IMR-90 (cell line): ENCODE measurements around the gene B4GALNT2. TPM values are rescaled to one million over a fixed set of nuclear protein-coding genes. Genes with fewer than 3 reads are reported as not detected.
A peak's percentile ranks its signal among the peaks of the same experiment; 100 is the strongest.

ENCODE experiments used
- ATAC-seq: fragments of 200-7000 bp; cut with Tn5 transposase; 2 replicates; pipeline ENCODE4 v1.9.1; 2020; ENCODE audit warnings: low read depth, mild to moderate bottlenecking, moderate library complexity
- BruUV-seq: library from RNA; stranded (reverse); fragments of 400-500 nt; replicated peaks from 2 replicates; lab custom pipeline; 2021; lab: Mats Ljungman, UMichigan
- CTCF ChIA-PET: fragments of 300-600 bp; formaldehyde crosslinking; extraction: SDS; loops from one replicate; lab custom pipeline; 2021; ENCODE audit warnings: antibody characterized with exemption; lab: Yijun Ruan, JAX
- POLR2A ChIA-PET: fragments of 300-600 bp; sonication (Branson Sonifier 250); formaldehyde crosslinking; loops from one replicate; lab custom pipeline; 2022; ENCODE audit warnings: antibody characterized with exemption; ENCODE audit not compliant: unreplicated experiment; lab: Charles Lee
- DNase-seq: peaks from one replicate; pipeline ENCODE4 v3.0.0; 2013
- H2AFZ ChIP-seq: replicated peaks from 2 replicates; pipeline ENCODE3; 2013; ENCODE audit warnings: low read length, mild to moderate bottlenecking; ENCODE audit not compliant: poor library complexity
- H2AK5ac ChIP-seq: 2 replicates; pipeline ENCODE4 v1.6.1; 2013; ENCODE audit warnings: low read depth, low read length, inconsistent platforms
- H2AK9ac ChIP-seq: replicated peaks from 2 replicates; pipeline ENCODE3; 2013; ENCODE audit warnings: mild to moderate bottlenecking, low read depth, low read length, moderate library complexity; ENCODE audit not compliant: poor library complexity
- H2BK120ac ChIP-seq: 2 replicates; pipeline ENCODE4 v1.6.1; 2013; ENCODE audit warnings: low read depth, low read length, inconsistent platforms
- H2BK15ac ChIP-seq: 3 replicates; pipeline ENCODE4 v1.6.1; 2013; ENCODE audit warnings: low read depth, low read length, inconsistent platforms
- H2BK20ac ChIP-seq: 2 replicates; pipeline ENCODE4 v1.6.1; 2013; ENCODE audit warnings: low read depth, mild to moderate bottlenecking, inconsistent platforms, low read length, moderate library complexity
- H2BK5ac ChIP-seq: 2 replicates; pipeline ENCODE4 v1.6.1; 2013; ENCODE audit warnings: mild to moderate bottlenecking, low read depth, low read length, inconsistent platforms; ENCODE audit not compliant: poor library complexity, severe bottlenecking
- H3K14ac ChIP-seq: replicated peaks from 2 replicates; pipeline ENCODE4 v1.6.1; 2013; ENCODE audit warnings: low read depth, low read length, inconsistent platforms
- H3K18ac ChIP-seq: 2 replicates; pipeline ENCODE4 v1.6.1; 2013; ENCODE audit warnings: low read depth, low read length, control low read depth
- H3K23ac ChIP-seq: 2 replicates; pipeline ENCODE4 v1.6.1; 2013; ENCODE audit warnings: low read depth, low read length, inconsistent platforms
- H3K27ac ChIP-seq: 2 replicates; pipeline ENCODE4 v1.5.1; 2013; ENCODE audit warnings: mild to moderate bottlenecking, control low read depth, low read length; ENCODE audit not compliant: insufficient read depth
- H3K27me3 ChIP-seq: 2 replicates; pipeline ENCODE4 v1.6.1; 2013; ENCODE audit warnings: low read length; ENCODE audit not compliant: control insufficient read depth, insufficient read depth
- H3K36me3 ChIP-seq: 2 replicates; pipeline ENCODE4 v1.6.1; 2013; ENCODE audit warnings: low read length, mixed read lengths; ENCODE audit not compliant: control insufficient read depth, insufficient read depth
- H3K4ac ChIP-seq: 2 replicates; pipeline ENCODE4 v1.6.1; 2013; ENCODE audit warnings: low read depth, low read length, inconsistent platforms
- H3K4me1 ChIP-seq: 2 replicates; pipeline ENCODE4 v1.6.1; 2013; ENCODE audit warnings: low read length, mixed read lengths; ENCODE audit not compliant: control insufficient read depth, insufficient read depth
- H3K4me2 ChIP-seq: 2 replicates; pipeline ENCODE4 v1.6.1; 2013; ENCODE audit warnings: low read depth, mild to moderate bottlenecking, control low read depth, low read length, moderate library complexity
- H3K4me3 ChIP-seq: 2 replicates; pipeline ENCODE4 v1.5.1; 2013; ENCODE audit warnings: low read depth, mild to moderate bottlenecking, control low read depth, low read length, moderate library complexity; ENCODE audit not compliant: insufficient read depth
- H3K56ac ChIP-seq: 2 replicates; pipeline ENCODE4 v1.6.1; 2013; ENCODE audit warnings: low read length, inconsistent platforms; ENCODE audit not compliant: insufficient read depth; ENCODE audit errors: extremely low read depth
- H3K79me1 ChIP-seq, 2 experiments: 2 replicates each; pipeline ENCODE4 v1.6.1; 2013; ENCODE audit warnings: low read length in 2 of 2, inconsistent platforms in 1 of 2, low read depth in 1 of 2
- H3K9ac ChIP-seq: 2 replicates; pipeline ENCODE4 v1.6.1; 2013; ENCODE audit warnings: low read depth, low read length, control low read depth
- H3K9me1 ChIP-seq: 2 replicates; pipeline ENCODE4 v1.6.1; 2013; ENCODE audit warnings: low read length, inconsistent platforms; ENCODE audit not compliant: insufficient read depth
- H3K9me3 ChIP-seq: 2 replicates; pipeline ENCODE4 v1.6.1; 2013; ENCODE audit warnings: low read length; ENCODE audit not compliant: control insufficient read depth, insufficient read depth
- H4K20me1 ChIP-seq: 2 replicates; pipeline ENCODE4 v1.6.1; 2013; ENCODE audit warnings: low read length, inconsistent platforms; ENCODE audit not compliant: insufficient read depth
- H4K5ac ChIP-seq: 2 replicates; pipeline ENCODE4 v1.6.1; 2013; ENCODE audit warnings: mild to moderate bottlenecking, low read depth, low read length, control low read depth
- H4K8ac ChIP-seq, 2 experiments: 2 replicates each; pipeline ENCODE4 v1.6.1; 2013; ENCODE audit warnings: low read depth in 2 of 2, low read length in 2 of 2, control low read depth in 1 of 2, inconsistent platforms in 1 of 2
- H4K91ac ChIP-seq: 2 replicates; pipeline ENCODE4 v1.6.1; 2013; ENCODE audit warnings: low read depth, low read length, inconsistent platforms; ENCODE audit not compliant: insufficient read depth
- BHLHE40 ChIP-seq: fragments of 150-350 bp; IDR thresholded peaks from 2 replicates; pipeline ENCODE4 v1.6.1; 2016; ENCODE audit warnings: mild to moderate bottlenecking, low read depth, low read length
- CEBPB ChIP-seq: IDR thresholded peaks from 2 replicates; pipeline ENCODE4 v1.6.1; 2012; ENCODE audit warnings: low read depth, low read length, improper control_type of control experiment
- CHD1 ChIP-seq: IDR thresholded peaks from 2 replicates; pipeline ENCODE4 v1.6.1; 2012; ENCODE audit warnings: low read depth, low read length, improper control_type of control experiment
- FOS ChIP-seq: fragments of 150-350 bp; IDR thresholded peaks from 2 replicates; pipeline ENCODE4 v1.6.1; 2016; ENCODE audit warnings: low read depth, low read length
- MAFK ChIP-seq: IDR thresholded peaks from 2 replicates; pipeline ENCODE4 v1.6.1; 2012; ENCODE audit warnings: low read depth, low read length, improper control_type of control experiment
- MAZ ChIP-seq: IDR thresholded peaks from 2 replicates; pipeline ENCODE4 v1.6.1; 2012; ENCODE audit warnings: low read depth, mild to moderate bottlenecking, low read length, improper control_type of control experiment, moderate library complexity, borderline replicate concordance
- MXI1 ChIP-seq: IDR thresholded peaks from 2 replicates; pipeline ENCODE4 v1.6.1; 2012; ENCODE audit warnings: low read depth, mild to moderate bottlenecking, low read length, moderate library complexity, borderline replicate concordance
- POLR2A ChIP-seq: IDR thresholded peaks from 2 replicates; pipeline ENCODE4 v1.6.1; 2012; ENCODE audit warnings: mild to moderate bottlenecking, low read depth, low read length
- RAD21 ChIP-seq: IDR thresholded peaks from 2 replicates; pipeline ENCODE4 v1.6.1; 2012; ENCODE audit warnings: low read length, improper control_type of control experiment
- RCOR1 ChIP-seq: IDR thresholded peaks from 2 replicates; pipeline ENCODE4 v1.6.1; 2012; ENCODE audit warnings: mild to moderate bottlenecking, low read length, improper control_type of control experiment; ENCODE audit not compliant: insufficient replicate concordance
- RFX5 ChIP-seq: IDR thresholded peaks from 2 replicates; pipeline ENCODE4 v1.8.0; 2012; ENCODE audit warnings: low read depth, mild to moderate bottlenecking, low read length, moderate library complexity
- SMC3 ChIP-seq: fragments of 150-350 bp; IDR thresholded peaks from 2 replicates; pipeline ENCODE4 v1.6.1; 2016; ENCODE audit warnings: low read depth, mild to moderate bottlenecking, antibody characterized with exemption, low read length, moderate library complexity
- WGBS, 2 experiments: methylation state at CpG; one replicate each; pipeline versions ENCODE4 v1.1.5 to v1.1.7; 2013; ENCODE audit warnings: missing lambda C conversion rate in 2 of 2; ENCODE audit not compliant: insufficient read length in 1 of 2; ENCODE audit errors: extremely low coverage in 2 of 2; 5-methylcytosine and 5-hydroxymethylcytosine counted together
- dilution Hi-C: fragments of 300-500 bp; cut with HindIII; formaldehyde crosslinking; loops from one replicate; pipeline ENCODE4 v1.14.3; 2018; ENCODE audit warnings: low sequenced_read_pairs; ENCODE audit not compliant: unreplicated experiment
- in situ Hi-C: fragments of 300-500 bp; cut with MboI; formaldehyde crosslinking; loops from 3 replicates; pipeline ENCODE4 v1.14.3; 2019; ENCODE audit warnings: low sequenced_read_pairs, inconsistent platforms, mixed read lengths
- intact Hi-C: fragments of 100-400 bp; cut with micrococcal nuclease; formaldehyde crosslinking; loops from 2 replicates; pipeline ENCODE4 v1.10.0; 2022
- polyA plus RNA-seq, 3 experiments: library from polyadenylated mRNA; depleted of rRNA; stranded (reverse); fragments of >200 nt; gene quantifications; 2 replicates each; pipeline ENCODE4 v1.2.3, GENCODE V29; 2012; ENCODE audit warnings: low replicate concordance in 1 of 3
- total RNA-seq: library from RNA; depleted of rRNA; stranded (reverse); fragments of >200 nt; gene quantifications from 2 replicates; pipeline ENCODE4 v1.2.3, GENCODE V29; 2012
- TF ChIP-seq, protein P1 (sequence below): conservative IDR thresholded peaks from 2 replicates; pipeline ENCODE4 v1.5.1; 2012; ENCODE audit warnings: mild to moderate bottlenecking, low read depth, low read length, improper control_type of control experiment
- TF ChIP-seq, protein P2 (sequence below): fragments of 150-350 bp; IDR thresholded peaks from 2 replicates; pipeline ENCODE4 v1.6.1; 2017; ENCODE audit warnings: mild to moderate bottlenecking, antibody characterized with exemption, low read length, low read depth
- TF ChIP-seq, protein P3 (sequence below): fragments of 150-350 bp; IDR thresholded peaks from 2 replicates; pipeline ENCODE4 v1.6.1; 2016; ENCODE audit warnings: low read depth, mild to moderate bottlenecking, low read length, moderate library complexity, borderline replicate concordance

B4GALNT2 gene
- total and polyA plus RNA-seq, 2 of the 4 experiments (the other 2 are of a cell fraction) = not detected

DNA sequence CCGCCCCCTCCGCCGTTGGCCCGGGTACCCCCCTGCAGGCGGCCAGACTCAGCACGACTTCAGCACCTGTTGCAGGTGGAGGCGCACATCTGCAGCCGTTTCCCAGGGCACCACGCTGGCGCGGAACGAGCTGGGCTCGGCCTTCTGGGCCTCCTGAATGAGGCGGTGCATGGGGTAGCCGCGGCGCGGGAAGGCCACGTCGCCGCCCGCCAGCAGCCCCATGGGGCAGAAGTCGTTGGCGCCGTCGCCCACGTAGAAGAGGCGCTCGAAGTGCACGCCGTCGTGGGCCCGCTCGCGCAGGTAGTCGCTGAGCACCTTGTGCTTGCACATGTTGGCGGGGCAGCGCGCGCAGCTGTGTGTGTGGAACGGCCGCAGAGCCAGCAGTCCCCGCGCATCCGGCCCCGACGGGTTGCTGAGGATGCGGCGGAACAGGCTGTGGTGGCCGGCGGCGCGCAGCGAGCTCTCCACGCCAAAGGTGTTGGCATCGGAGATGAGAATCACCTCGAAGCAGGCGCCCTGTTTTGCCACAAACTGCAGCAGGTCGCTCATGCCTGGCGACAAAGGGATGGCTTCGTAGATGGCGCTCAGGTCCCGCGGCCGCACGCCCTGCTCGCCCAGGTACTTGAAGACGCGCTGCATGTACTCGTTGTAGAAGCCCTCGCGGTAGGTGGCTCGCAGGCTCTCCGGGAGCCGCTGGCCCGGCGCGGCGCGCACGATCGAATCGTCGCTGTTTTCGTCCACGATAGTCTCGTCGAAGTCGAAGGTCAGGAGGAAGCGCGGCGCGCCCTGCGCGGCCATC, 91.8 kb downstream of the B4GALNT2 start:
- Histone ChIP-seq H4K20me1 (no peaks in the 10 kb centered on the region), H3K27ac (no peak overlapping the region), H3K4me3 (no peak overlapping the region), H3K79me1 (no peaks in the 10 kb centered on the region), H3K56ac (no peak overlapping the region), H3K9me1 (no peaks in the 10 kb centered on the region), H3K9me3 (no peaks in the 10 kb centered on the region), H2BK120ac (no peak overlapping the region), H2BK15ac (no peak overlapping the region), H3K18ac (no peak overlapping the region), H2AK9ac (peak overlapping the region; percentile 37), H3K9ac (no peak overlapping the region), H2AK5ac (no peak overlapping the region), H4K91ac (no peak overlapping the region), H3K4me2 (peak overlapping the region; percentile 10; the same call in 1 of the 2 replicates), H3K27me3 (peaks cover 45% of the 10 kb centered on the region), H4K5ac (no peak overlapping the region), H4K8ac (no peak overlapping the region), H3K4ac (no peak overlapping the region), H3K36me3 (no peaks in the 10 kb centered on the region), H3K23ac (no peak overlapping the region), H3K4me1 (no peaks in the 10 kb centered on the region; the same call in 1 of the 2 replicates), H3K14ac (no peak overlapping the region), H2BK20ac (no peak overlapping the region), H2BK5ac (no peak overlapping the region), H2AFZ (peak overlapping the region; percentile 70)
- DNase-seq = no peak
- dilution Hi-C loops = no loop called here
- in situ Hi-C loops = no loop called here
- WGBS, 2 experiments = 4% methylated on average over 66 of the region's 95 CpGs; no CpG with 5 or more reads in 1 of the 2 experiments
- no TSS peak for BruUV-seq
- intact Hi-C loops = no loop called here
- ATAC-seq = no peak
- POLR2A ChIA-PET = no interaction called here
- CTCF ChIA-PET = no interaction called here
- TF ChIP-seq FOS = no peak
- TF ChIP-seq CEBPB = no peak
- TF ChIP-seq CHD1 = no peak
- TF ChIP-seq, protein P1, sequence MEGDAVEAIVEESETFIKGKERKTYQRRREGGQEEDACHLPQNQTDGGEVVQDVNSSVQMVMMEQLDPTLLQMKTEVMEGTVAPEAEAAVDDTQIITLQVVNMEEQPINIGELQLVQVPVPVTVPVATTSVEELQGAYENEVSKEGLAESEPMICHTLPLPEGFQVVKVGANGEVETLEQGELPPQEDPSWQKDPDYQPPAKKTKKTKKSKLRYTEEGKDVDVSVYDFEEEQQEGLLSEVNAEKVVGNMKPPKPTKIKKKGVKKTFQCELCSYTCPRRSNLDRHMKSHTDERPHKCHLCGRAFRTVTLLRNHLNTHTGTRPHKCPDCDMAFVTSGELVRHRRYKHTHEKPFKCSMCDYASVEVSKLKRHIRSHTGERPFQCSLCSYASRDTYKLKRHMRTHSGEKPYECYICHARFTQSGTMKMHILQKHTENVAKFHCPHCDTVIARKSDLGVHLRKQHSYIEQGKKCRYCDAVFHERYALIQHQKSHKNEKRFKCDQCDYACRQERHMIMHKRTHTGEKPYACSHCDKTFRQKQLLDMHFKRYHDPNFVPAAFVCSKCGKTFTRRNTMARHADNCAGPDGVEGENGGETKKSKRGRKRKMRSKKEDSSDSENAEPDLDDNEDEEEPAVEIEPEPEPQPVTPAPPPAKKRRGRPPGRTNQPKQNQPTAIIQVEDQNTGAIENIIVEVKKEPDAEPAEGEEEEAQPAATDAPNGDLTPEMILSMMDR = no peak
- TF ChIP-seq SMC3 = no peak
- TF ChIP-seq POLR2A = no peak
- no peak for TF ChIP-seq RFX5
- TF ChIP-seq, protein P2, sequence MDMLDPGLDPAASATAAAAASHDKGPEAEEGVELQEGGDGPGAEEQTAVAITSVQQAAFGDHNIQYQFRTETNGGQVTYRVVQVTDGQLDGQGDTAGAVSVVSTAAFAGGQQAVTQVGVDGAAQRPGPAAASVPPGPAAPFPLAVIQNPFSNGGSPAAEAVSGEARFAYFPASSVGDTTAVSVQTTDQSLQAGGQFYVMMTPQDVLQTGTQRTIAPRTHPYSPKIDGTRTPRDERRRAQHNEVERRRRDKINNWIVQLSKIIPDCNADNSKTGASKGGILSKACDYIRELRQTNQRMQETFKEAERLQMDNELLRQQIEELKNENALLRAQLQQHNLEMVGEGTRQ = no peak
- TF ChIP-seq MAFK = no peak
- TF ChIP-seq MXI1 = no peak
- TF ChIP-seq, protein P3, sequence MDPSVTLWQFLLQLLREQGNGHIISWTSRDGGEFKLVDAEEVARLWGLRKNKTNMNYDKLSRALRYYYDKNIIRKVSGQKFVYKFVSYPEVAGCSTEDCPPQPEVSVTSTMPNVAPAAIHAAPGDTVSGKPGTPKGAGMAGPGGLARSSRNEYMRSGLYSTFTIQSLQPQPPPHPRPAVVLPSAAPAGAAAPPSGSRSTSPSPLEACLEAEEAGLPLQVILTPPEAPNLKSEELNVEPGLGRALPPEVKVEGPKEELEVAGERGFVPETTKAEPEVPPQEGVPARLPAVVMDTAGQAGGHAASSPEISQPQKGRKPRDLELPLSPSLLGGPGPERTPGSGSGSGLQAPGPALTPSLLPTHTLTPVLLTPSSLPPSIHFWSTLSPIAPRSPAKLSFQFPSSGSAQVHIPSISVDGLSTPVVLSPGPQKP = no peak
- TF ChIP-seq RAD21 = no peak
- TF ChIP-seq BHLHE40 = no peak
- no peak for TF ChIP-seq MAZ
- no peak for TF ChIP-seq RCOR1
